ENCODE measurements around the gene INSRR.

- TF ChIP-seq POLR2AphosphoS5 (IDR thresholded peaks at IDR 0.05; ENCODE audit: low read depth, low read length), result no peak
- no peak for TF ChIP-seq SIN3A (IDR thresholded peaks at IDR 0.05; ENCODE audit: borderline replicate concordance, insufficient read depth, low read length)
- no peak for TF ChIP-seq TAF1 (IDR thresholded peaks at IDR 0.05; ENCODE audit: borderline replicate concordance, insufficient read depth, low read length)
- TF ChIP-seq REST (IDR thresholded peaks at IDR 0.05; ENCODE audit: insufficient read depth in 1 of 2, low read depth in 2 of 2, low read length in 2 of 2), result no peak
These were observed 361 bp downstream of the INSRR start for GRCh38 chr1:156858555-156858956.

Measured in PFSK-1 (cell line).